Esophagus squamous epithelium (tissue), 4 donors: Measurements from ENCODE around the gene EDN2.

Experiments used
- POLR2A ChIP-seq, 4 donors: fragments of 450-650 bp; IDR thresholded peaks; one replicate each; pipeline ENCODE4 v1.6.1; 2017; ENCODE audit warnings: antibody characterized with exemption in 4 of 4, mild to moderate bottlenecking in 4 of 4, moderate library complexity in 3 of 4
- TF ChIP-seq, protein P1 (sequence below), 6 experiments: fragments of 450-650 bp in 4 of 6; fragments of 200-600 bp in 2 of 6; sonication (generic) in 2 of 6; IDR thresholded peaks; one replicate each; pipeline ENCODE4 v1.5.1; 2016 to 2019; ENCODE audit warnings: antibody characterized with exemption in 6 of 6, mild to moderate bottlenecking in 4 of 6, moderate library complexity in 4 of 6

DNA sequence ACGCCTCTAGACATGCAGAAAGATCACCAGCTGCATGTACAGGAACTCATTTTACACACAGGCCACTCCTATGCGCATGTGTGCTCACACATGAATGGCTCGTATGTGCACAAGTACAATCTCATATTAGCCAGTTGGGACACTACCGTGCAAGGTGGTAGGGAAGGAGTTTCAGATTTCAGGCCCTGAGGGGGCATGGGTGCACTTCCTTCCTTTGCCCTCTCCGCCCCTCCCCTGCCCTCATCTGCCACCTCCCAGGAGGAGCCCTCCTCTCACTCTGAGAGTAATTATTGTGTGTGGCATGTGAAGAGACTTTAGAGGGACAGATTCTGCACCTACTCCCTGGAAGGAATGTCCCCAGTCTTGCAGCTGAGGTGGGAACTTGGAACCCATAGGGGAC is 14.8 kb downstream of the EDN2 start:
- TF ChIP-seq POLR2A (IDR thresholded peaks at IDR 0.05) = no peak
- TF ChIP-seq, protein P1, sequence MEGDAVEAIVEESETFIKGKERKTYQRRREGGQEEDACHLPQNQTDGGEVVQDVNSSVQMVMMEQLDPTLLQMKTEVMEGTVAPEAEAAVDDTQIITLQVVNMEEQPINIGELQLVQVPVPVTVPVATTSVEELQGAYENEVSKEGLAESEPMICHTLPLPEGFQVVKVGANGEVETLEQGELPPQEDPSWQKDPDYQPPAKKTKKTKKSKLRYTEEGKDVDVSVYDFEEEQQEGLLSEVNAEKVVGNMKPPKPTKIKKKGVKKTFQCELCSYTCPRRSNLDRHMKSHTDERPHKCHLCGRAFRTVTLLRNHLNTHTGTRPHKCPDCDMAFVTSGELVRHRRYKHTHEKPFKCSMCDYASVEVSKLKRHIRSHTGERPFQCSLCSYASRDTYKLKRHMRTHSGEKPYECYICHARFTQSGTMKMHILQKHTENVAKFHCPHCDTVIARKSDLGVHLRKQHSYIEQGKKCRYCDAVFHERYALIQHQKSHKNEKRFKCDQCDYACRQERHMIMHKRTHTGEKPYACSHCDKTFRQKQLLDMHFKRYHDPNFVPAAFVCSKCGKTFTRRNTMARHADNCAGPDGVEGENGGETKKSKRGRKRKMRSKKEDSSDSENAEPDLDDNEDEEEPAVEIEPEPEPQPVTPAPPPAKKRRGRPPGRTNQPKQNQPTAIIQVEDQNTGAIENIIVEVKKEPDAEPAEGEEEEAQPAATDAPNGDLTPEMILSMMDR (IDR thresholded peaks at IDR 0.05) = no peak
